T-helper 1 cell (primary cell): ENCODE data around the gene ZNF467.

ENCODE experiments used
- DNase-seq, 5 donors: peaks; one replicate each; pipeline ENCODE4 v3.0.0-alpha.2; 2012 to 2020
- total RNA-seq, 4 donors: gene quantifications; one replicate each; lab custom pipeline; 2026; lab: John Stamatoyannopoulos, UW

Gene ZNF467, protein sequence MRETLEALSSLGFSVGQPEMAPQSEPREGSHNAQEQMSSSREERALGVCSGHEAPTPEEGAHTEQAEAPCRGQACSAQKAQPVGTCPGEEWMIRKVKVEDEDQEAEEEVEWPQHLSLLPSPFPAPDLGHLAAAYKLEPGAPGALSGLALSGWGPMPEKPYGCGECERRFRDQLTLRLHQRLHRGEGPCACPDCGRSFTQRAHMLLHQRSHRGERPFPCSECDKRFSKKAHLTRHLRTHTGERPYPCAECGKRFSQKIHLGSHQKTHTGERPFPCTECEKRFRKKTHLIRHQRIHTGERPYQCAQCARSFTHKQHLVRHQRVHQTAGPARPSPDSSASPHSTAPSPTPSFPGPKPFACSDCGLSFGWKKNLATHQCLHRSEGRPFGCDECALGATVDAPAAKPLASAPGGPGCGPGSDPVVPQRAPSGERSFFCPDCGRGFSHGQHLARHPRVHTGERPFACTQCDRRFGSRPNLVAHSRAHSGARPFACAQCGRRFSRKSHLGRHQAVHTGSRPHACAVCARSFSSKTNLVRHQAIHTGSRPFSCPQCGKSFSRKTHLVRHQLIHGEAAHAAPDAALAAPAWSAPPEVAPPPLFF
- 0 to 2.5 (median 1.6) reads per million in 4 donors for total RNA-seq

DNA sequence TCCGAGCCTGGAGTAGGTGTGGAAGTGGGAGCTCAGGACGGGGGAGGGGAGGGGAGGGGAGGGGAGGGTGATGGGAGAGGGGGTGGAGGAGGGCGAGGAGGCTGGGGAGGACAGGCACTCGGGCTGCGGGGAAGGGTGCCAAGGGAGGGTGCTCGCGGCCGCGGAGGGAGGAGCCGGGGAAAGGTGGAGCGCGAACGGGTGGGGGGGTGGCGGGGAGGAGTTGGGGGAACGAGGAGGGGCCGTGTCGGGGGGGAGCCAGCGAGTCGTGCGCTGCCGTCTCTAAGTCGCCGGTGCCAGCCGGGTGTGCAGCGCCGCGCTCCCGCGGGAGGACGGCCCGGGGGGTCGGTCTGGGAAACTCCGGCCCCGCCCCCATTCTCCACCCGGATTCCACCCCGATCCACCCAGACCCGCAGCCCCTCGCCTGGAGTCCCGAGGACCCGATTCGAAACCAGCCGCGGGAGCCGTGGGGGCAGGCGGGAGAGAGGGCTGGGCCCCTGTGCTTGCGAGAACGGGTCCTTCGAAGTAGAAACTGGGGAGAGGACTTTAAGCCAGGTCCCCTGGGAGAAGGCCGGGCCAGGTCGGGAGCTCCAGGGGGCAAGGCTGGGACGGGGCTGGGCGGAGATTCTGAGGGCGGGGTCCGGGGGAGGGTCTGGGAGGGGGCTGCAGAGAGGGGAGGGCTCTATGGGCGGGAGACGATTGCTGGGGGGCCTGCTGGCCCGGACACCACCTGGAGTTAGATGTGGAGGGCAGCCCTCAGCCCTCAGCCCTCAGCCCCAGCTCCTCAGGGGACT, at the start of gene ZNF467:
TSS of gene ZNF467 (minus strand) at position 143 of the 791 bp plus-strand sequence. CDS start 2,556 bp downstream, outside the sequence.
- peak in 3 of 5 donors; percentile 51 to 56 (median 52) for DNase-seq

DNA sequence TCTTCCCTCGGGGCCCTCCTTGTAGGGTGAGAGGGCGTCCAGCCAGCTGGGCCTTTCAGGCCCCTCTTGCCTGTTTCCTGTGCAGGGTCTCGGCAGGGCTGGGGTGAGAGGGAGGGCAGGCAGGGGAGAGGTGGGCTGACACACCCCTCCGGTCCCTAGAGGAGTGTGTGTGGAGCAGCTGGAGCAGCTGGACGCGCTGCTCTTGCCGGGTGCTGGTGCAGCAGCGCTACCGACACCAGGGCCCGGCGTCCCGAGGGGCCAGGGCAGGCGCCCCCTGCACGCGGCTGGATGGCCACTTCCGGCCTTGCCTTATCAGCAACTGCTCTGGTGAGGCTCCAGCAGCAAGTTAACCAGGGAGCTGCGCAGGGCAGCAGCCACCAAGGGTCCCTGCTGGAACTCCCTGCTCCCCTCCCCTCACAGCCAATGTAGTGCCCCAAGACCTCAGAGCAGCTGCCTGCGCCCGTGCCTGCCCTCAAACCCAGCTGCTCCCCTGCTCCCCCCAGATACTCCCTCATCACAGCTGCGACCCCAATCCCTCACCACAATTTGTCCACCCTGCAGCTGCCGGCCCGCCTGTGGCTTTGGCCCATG, 49.1 kb upstream of the ZNF467 start:
- DNase-seq: no peak

DNA sequence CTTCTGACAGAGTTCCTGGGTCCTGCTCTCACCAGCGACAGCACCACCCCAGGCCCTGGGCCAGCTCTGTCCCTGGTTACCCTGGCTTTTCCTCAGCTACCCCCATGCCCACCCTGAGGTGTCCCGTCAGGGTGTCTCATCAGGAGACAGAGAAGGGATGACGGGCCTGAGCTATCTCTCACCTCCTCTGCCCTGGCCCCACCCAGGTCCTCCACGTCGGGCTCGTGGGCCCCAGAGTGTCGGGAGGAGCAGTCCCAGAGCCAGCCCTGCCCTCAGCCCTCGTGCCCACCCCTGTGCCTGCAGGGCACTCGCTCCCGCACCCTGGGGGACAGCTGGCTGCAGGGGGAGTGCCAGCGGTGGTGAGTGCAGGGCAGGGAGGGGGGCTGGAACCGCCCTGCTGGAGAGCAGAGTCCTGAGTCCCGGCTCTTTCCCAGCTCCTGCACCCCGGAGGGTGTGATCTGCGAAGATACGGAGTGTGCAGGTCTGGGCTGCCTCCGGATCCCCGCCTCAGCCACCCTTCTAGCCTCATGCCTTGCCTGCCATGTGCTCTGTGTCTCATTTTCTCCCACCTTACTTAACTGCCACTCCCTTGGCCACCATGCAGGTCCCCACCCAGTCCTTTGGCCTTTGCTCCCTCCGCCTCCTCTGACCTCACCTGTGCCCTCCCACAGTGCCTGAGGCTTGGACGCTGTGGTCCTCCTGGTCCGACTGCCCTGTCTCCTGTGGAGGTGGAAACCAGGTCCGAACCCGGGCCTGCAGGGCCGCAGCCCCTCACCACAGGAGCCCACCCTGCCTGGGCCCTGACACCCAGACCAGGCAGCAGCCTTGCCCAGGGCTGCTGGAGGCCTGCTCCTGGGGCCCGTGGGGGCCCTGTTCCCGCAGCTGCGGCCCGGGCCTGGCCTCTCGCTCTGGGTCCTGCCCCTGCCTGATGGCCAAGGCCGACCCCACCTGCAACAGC, 48.1 kb upstream of the ZNF467 start:
- DNase-seq: no peak

DNA sequence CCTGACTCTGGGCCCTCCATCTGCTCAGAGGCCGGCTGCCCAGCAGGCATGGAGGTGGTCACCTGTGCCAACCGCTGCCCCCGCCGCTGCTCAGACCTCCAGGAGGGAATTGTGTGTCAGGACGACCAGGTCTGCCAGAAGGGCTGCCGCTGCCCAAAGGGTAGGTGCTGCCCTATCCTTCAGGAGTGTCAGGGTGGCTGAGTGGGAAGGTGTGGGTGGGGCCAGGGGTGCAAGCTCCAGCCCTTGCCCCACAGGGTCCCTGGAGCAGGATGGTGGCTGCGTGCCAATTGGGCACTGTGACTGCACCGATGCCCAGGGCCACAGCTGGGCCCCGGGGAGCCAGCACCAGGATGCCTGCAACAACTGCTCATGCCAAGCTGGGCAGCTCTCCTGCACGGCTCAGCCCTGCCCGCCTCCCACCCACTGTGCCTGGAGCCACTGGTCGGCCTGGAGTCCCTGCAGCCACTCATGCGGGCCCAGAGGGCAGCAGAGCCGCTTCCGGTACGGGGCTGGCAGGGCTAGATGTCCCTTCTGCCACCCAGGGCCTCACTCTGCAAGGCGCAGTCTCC, 47.3 kb upstream of the ZNF467 start:
- DNase-seq: no peak

DNA sequence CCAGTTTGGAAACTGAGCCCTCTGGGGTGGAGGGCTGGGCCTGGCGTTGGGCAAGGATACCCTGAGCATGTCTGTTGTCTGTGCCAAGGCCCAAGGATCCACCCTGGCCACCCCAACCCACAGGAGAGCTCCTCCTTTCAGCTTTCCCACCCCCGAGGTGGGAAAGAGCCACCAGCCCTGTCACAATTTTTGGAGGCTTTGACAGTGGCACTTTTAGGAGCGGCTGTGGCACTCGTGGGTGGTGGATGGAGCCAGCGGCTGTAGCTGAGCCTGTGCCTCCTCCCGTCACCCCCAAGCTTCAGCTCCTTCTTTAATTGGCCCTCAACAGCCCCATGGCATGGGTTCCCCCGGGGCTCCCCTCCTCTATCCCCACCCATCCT, 46.6 kb upstream of the ZNF467 start:
- no peak for DNase-seq

DNA sequence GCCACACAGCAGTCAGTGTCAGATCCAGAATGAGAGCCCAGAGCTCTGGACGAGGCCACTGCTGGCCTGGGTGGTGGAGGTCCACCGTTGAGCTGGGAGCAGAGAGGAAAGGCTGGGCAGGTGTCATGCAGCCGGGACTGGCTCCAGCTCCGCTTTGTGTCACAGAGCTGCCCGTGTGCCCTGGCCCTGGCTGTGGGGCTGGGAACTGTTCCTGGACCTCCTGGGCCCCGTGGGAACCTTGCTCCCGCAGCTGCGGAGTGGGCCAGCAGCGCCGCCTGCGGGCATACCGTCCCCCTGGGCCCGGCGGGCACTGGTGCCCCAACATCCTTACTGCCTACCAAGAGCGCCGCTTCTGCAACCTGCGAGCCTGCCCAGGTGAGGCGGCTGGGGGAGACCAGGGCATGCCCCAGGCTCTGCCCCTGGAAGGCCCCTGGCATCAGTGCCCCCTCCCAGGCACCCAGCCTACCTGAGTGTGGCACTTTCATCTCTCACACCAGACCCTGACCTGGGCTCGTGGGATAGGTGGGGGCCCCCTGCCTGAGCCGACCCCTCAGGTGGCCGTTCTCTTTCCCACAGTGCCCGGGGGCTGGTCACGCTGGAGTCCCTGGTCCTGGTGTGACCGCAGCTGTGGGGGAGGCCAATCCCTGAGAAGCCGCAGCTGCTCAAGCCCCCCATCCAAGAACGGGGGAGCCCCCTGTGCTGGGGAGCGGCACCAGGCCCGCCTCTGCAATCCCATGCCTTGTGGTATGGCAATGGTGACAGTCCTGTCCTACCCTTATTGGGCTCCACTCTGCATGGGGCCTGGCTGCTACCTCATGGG, 46.0 kb upstream of the ZNF467 start:
- no peak for DNase-seq

DNA sequence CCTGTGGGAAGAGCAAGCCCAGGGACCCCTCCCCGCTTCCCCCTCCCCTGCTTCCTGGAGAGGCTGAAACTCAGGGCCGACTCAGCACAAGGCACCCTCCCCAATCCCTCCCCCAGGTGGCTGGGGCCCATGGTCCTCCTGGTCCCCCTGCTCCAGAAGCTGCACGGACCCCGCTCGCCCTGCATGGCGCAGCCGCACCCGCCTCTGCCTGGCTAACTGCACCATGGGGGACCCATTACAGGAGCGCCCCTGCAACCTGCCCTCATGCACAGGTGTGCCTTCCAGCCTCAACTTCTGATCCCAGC, 45.1 kb upstream of the ZNF467 start:
- no peak for DNase-seq

DNA sequence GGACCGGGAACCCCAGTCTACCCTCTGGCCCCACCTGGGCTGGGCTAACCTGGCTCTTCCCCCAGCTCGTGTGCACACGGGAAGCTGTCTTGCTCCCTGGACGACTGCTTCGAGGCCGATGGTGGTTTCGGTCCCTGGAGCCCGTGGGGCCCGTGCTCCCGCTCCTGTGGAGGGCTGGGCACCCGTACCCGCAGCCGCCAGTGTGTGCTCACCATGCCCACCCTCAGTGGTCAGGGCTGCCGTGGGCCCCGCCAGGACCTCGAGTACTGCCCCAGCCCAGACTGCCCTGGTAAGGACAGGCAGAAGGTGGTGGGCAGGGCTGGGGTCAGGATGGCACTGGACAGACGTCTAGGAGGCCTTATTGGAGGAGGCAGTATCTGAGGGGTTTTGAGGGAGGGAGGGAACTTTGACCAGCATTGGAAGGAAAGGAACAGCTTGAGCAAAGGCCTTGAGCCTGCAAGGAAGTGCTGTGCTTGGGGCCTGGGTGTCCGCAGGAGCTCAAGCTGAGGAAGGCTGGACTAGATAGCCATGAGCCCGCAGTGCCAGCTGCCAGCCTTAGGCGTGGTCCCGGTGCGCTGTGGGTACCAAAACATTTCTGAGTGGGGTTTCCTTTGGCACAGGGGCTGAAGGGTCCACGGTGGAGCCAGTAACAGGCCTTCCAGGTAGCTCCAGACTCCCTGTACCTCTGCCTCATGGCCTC, 44.6 kb upstream of the ZNF467 start:
- no peak for DNase-seq

DNA sequence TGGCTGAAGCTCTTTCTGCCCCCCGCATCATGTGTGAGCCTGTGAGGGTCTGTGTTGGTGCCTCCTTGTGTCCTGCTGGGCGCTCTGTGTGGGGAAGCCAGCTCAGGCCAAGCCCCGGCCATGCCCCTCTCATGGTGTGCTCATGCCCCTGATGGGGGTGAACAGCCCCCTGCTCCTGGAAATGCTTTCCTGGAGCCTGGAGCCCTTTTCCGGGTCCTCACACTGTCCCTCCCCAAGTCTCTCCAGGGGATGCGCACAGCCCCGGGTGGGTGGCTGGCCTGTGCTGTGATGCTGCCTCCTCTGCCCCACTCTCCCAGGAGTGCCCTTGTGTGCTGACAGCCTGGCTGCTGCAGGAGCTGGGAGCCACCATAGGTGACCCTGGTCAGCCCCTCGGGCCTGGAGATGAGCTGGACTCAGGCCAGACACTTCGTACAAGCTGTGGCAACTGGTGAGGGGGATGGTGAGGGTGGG, 43.9 kb upstream of the ZNF467 start:
- DNase-seq: peak in 1 of 5 donors; percentile 4

DNA sequence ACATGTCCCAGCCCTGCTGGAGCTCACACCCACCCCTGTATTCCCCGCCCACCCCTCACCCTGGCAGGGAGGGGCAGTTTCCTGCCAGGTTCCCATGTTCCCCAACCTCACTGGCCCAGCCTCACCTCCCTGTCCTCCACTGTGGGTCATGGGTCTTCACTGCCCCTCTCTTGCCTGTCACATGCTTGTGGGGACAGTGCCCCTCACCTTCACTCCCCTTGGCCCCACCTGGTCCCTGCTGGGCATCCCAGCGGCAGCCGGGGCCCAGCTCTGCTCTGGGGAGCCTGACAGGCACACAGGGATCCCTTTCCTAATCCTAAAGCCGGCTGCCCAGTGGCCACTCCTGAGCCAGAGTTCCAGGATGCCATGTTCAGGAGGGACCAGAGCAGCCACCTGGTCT, 43.4 kb upstream of the ZNF467 start:
- DNase-seq: no peak

DNA sequence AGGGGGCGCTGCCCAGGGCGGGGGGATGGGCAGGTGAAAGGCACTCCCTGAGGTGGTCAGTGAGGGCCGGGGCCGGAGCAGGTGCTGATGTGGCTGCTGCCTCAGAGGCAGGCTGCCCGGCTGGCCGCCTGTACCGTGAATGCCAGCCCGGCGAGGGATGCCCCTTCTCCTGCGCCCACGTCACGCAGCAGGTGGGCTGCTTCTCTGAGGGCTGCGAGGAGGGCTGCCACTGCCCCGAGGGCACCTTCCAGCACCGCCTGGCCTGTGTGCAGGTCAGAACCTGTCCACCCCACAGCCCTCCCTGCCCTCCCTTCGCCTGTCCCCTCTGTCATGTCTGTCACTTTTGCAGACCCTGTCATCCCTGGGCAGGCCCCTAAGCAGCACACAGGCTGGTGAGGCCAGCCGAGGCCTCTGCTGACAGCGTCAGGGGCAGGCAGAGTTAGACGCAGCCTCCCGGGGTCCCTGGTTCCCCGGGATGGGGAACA, 42.9 kb upstream of the ZNF467 start:
- no peak for DNase-seq

DNA sequence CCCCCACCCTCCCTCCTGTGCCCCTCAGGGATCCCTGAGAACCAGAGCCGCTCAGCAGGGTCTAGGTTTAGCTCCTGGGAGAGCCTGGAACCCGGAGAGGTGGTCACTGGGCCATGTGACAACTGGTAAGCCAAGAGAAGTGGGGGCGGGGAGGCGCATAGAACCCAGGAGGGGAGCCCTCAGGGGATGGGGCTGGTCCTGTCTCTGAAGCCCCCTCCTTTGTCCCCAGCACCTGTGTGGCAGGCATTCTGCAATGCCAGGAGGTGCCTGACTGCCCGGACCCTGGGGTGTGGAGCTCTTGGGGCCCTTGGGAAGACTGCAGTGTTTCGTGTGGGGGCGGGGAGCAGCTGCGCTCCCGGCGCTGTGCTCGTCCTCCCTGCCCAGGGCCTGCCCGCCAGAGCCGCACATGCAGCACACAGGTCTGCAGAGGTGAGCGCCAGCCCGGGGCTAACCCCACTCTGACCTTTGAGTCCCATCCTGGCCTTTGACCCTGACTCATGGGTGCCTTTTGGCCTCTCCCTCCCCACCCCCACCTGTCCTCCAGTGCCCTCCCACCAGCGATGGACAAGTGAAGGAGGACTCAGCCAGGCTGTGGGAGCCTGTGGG, 42.4 kb upstream of the ZNF467 start:
- no peak for DNase-seq

DNA sequence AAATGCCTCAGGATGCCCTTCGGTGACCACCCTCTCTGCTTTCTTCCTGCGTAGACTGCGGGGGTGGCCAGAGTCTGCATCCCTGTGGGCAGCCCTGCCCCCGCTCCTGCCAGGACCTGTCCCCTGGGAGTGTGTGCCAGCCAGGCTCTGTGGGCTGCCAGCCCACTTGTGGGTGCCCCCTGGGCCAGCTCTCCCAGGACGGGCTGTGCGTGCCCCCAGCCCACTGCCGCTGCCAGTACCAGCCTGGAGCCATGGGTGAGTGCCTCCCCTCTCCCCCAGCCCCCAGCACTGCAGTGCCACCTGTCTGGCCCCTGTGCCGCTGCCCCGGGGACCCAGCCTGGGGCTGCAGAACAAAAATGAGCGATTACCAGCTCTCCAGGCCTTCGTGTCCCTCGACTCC, 41.7 kb upstream of the ZNF467 start:
- DNase-seq: no peak

DNA sequence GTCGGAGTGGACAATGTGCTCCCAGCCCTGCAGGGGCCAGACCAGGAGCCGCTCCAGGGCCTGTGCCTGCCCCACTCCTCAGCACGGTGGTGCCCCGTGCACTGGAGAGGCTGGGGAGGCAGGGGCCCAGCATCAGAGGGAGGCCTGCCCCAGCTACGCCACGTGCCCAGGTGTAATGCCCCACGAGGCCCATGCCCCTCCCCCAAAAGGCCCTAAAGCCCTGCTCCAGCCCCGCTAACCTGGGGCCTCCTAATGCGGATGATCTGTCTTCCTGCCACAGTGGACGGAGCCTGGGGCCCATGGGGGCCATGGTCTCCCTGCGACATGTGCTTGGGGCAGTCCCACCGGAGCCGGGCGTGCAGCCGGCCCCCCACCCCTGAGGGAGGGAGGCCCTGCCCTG, 41.1 kb upstream of the ZNF467 start:
- no peak for DNase-seq

DNA sequence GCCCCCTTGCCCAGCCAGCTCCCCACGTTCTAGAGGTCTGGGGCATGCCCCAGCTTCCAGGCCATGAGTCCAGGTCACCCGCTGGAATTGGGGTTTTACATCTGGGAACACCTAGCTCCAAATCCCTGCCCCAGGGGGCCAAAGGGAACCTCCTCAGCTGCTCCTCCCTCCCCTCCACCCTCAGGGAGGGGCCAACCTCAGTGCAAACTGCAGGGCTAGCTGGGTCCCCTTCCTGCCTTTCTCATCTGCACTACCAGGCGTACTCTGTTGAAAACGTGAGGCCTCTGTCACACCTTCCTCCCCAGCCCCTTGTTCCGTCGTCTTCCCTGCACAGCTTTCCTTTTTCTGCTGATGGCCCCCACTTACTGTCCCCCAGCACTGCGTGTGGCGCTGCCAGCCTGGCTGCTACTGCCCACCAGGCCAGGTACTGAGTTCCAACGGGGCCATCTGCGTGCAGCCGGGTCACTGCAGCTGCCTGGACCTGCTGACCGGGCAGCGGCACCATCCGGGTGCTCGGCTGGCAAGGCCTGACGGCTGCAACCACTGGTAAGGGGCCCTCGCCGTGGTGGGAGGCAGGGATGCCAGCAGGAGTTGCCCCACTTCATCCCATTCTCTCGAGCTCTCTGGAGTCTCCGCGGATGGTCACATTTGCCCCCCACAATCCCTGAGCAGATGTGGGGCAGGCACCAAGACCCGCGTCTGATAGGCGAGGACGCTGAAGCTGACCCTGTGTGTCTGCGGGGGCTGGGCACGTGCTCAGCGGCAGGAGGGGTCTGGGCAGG, 40.1 kb upstream of the ZNF467 start:
- no peak for DNase-seq

DNA sequence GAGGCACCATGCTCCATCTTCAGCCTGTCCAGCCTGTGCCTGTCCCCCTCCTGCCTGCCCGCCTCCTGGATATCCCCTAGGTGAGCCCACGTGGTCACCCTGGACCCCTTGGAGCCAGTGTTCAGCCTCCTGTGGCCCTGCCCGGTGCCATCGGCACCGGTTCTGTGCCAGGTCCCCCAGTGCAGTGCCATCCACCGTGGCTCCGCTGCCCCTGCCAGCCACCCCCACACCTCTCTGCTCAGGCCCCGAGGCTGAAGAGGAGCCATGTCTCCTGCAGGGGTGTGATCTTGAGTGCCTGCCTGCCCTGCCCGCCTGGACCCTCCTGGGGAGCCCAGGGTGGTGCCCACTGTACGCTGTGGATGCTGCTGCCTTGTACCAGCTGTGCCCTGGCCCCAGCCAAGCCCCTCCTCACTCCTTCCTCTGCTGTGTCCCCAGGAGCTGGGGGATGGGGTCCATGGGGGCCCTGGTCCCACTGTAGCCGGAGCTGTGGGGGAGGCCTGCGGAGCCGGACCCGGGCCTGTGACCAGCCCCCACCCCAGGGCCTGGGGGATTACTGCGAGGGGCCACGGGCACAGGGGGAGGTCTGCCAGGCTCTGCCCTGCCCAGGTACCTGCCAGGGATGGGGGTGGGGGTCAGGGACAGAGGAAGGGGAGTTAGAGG, 38.6 kb upstream of the ZNF467 start:
- DNase-seq: no peak

DNA sequence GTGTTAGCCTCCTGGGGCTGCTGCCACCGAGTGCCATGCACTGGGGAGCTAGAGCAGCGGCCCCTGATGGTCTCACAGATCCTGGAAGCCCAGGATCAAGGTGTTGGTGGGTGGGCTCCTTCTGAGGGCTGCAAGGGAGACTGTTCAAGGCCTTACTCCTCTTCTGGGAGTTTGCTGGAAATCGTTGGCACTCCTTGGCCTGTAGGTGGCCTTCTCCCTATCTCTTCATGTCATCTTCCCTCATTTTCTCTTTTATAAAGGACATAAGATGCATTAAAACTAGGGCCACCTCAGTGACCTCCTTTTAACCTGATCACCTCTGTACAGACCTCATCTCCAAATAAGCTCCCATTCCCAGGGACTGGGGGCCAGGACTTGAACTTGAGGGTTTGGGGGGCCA, 37.8 kb upstream of the ZNF467 start:
- no peak for DNase-seq

DNA sequence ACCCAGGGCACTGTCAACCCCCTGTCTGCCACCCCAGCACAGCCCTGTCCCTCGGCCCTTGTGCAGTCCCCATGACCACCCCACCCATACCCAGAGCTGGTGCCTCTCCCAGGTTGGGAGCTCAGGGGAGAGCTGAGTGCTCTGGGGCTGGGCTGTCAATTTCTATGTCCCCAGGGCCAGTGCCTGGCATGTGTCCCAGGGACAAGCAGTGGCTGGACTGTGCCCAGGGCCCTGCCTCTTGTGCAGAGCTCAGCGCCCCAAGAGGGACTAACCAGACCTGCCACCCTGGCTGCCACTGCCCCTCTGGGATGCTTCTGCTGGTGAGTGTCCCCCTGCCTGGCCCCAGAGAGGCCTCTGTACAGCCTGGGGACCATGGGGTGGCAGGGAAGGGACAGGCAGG, 35.8 kb upstream of the ZNF467 start:
- no peak for DNase-seq
